HEK293 (cell line): ENCODE data around the gene VTA1.

ENCODE experiments used
- KLF10 ChIP-seq: fragments of 450-650 bp; IDR thresholded peaks from 2 replicates; pipeline ENCODE4 v1.5.1; 2018; ENCODE audit warnings: missing biosample characterization, mild to moderate bottlenecking, missing genetic modification characterization
- KLF7 ChIP-seq: fragments of 450-650 bp; formaldehyde crosslinking; IDR thresholded peaks from 2 replicates; pipeline ENCODE4 v1.5.1; 2016; ENCODE audit warnings: missing biosample characterization, missing genetic modification characterization, borderline replicate concordance
- MYNN ChIP-seq: fragments of 450-650 bp; formaldehyde crosslinking; IDR thresholded peaks from 2 replicates; pipeline ENCODE4 v1.5.1; 2016; ENCODE audit warnings: missing biosample characterization, missing genetic modification characterization, borderline replicate concordance
- MZF1 ChIP-seq: fragments of 450-650 bp; formaldehyde crosslinking; IDR thresholded peaks from 2 replicates; pipeline ENCODE4 v1.5.1; 2017; ENCODE audit warnings: missing biosample characterization, missing genetic modification characterization, borderline replicate concordance
- PRDM2 ChIP-seq: fragments of 450-650 bp; formaldehyde crosslinking; IDR thresholded peaks from 2 replicates; pipeline ENCODE4 v1.5.1; 2016; ENCODE audit warnings: missing biosample characterization, missing genetic modification characterization, borderline replicate concordance
- PRDM6 ChIP-seq: fragments of 450-650 bp; formaldehyde crosslinking; IDR thresholded peaks from 2 replicates; pipeline ENCODE4 v1.5.1; 2017; ENCODE audit warnings: missing biosample characterization, missing genetic modification characterization
- REST ChIP-seq: fragments of 450-650 bp; formaldehyde crosslinking; IDR thresholded peaks from 2 replicates; pipeline ENCODE4 v1.5.1; 2016; ENCODE audit warnings: missing biosample characterization, missing genetic modification characterization
- SCRT2 ChIP-seq: fragments of 450-650 bp; formaldehyde crosslinking; IDR thresholded peaks from 2 replicates; pipeline ENCODE4 v1.5.1; 2016; ENCODE audit warnings: missing biosample characterization, missing genetic modification characterization
- ZEB2 ChIP-seq: fragments of 450-650 bp; formaldehyde crosslinking; IDR thresholded peaks from 2 replicates; pipeline ENCODE4 v1.5.1; 2016; ENCODE audit warnings: missing biosample characterization, missing genetic modification characterization
- ZNF148 ChIP-seq: fragments of 450-650 bp; formaldehyde crosslinking; IDR thresholded peaks from 2 replicates; pipeline ENCODE4 v1.5.0; 2017; ENCODE audit warnings: missing biosample characterization, missing genetic modification characterization, borderline replicate concordance
- ZNF157 ChIP-seq: fragments of 450-650 bp; formaldehyde crosslinking; IDR thresholded peaks from 2 replicates; pipeline ENCODE4 v1.5.1; 2016; ENCODE audit warnings: missing biosample characterization, missing genetic modification characterization
- ZNF175 ChIP-seq: fragments of 450-650 bp; formaldehyde crosslinking; IDR thresholded peaks from 2 replicates; pipeline ENCODE4 v1.5.1; 2016; ENCODE audit warnings: missing biosample characterization, missing genetic modification characterization
- ZNF18 ChIP-seq: fragments of 450-650 bp; formaldehyde crosslinking; IDR thresholded peaks from 2 replicates; pipeline ENCODE4 v1.5.1; 2016; ENCODE audit warnings: missing biosample characterization, missing genetic modification characterization
- ZNF184 ChIP-seq: fragments of 450-650 bp; IDR thresholded peaks from 2 replicates; pipeline ENCODE4 v1.5.1; 2018; ENCODE audit warnings: missing biosample characterization, mild to moderate bottlenecking, missing genetic modification characterization
- ZNF239 ChIP-seq: fragments of 450-650 bp; formaldehyde crosslinking; IDR thresholded peaks from 2 replicates; pipeline ENCODE4 v1.5.1; 2016; ENCODE audit warnings: missing biosample characterization, missing genetic modification characterization
- ZNF274 ChIP-seq, 2 experiments: fragments of 200-500 bp in 1 of 2; fragments of 450-650 bp in 1 of 2; sonication (Bioruptor generic) in 1 of 2; formaldehyde crosslinking in 1 of 2; IDR thresholded peaks; 2 replicates each; pipeline versions ENCODE4 v1.5.1 to v1.6.1; 2014 to 2016; ENCODE audit warnings: borderline replicate concordance in 1 of 2, inconsistent platforms in 1 of 2, low read length in 1 of 2, missing biosample characterization in 1 of 2, missing genetic modification characterization in 1 of 2
- ZNF292 ChIP-seq: fragments of 450-650 bp; formaldehyde crosslinking; IDR thresholded peaks from 2 replicates; pipeline ENCODE4 v1.5.1; 2016; ENCODE audit warnings: low read depth, missing biosample characterization, missing genetic modification characterization, borderline replicate concordance
- ZNF324 ChIP-seq: fragments of 450-650 bp; formaldehyde crosslinking; IDR thresholded peaks from 2 replicates; pipeline ENCODE4 v1.5.1; 2016; ENCODE audit warnings: missing biosample characterization, missing genetic modification characterization
- ZNF366 ChIP-seq: fragments of 450-650 bp; formaldehyde crosslinking; conservative IDR thresholded peaks from 2 replicates; pipeline ENCODE4 v1.5.1; 2016; ENCODE audit warnings: missing biosample characterization, missing genetic modification characterization
- ZNF394 ChIP-seq: fragments of 450-650 bp; formaldehyde crosslinking; IDR thresholded peaks from 2 replicates; pipeline ENCODE4 v1.5.1; 2016; ENCODE audit warnings: missing biosample characterization, missing genetic modification characterization, mild to moderate bottlenecking, moderate library complexity, borderline replicate concordance
- ZNF404 ChIP-seq: fragments of 450-650 bp; formaldehyde crosslinking; IDR thresholded peaks from 2 replicates; pipeline ENCODE4 v1.5.1; 2017; ENCODE audit warnings: missing biosample characterization, missing genetic modification characterization
- ZNF777 ChIP-seq: fragments of 450-650 bp; formaldehyde crosslinking; IDR thresholded peaks from 2 replicates; pipeline ENCODE4 v1.5.1; 2017; ENCODE audit warnings: missing biosample characterization, missing genetic modification characterization, borderline replicate concordance
- ZNF785 ChIP-seq: fragments of 450-650 bp; formaldehyde crosslinking; IDR thresholded peaks from 2 replicates; pipeline ENCODE4 v1.5.1; 2016; ENCODE audit warnings: missing biosample characterization, missing genetic modification characterization
- ZNF843 ChIP-seq: fragments of 450-650 bp; formaldehyde crosslinking; IDR thresholded peaks from 2 replicates; pipeline ENCODE4 v1.5.1; 2016; ENCODE audit warnings: missing biosample characterization, missing genetic modification characterization

VTA1 gene

GRCh38 chr6:142187209-142187608 is 40.1 kb downstream of the VTA1 start (continued):
- TF ChIP-seq REST (no peak), PRDM2 (tag by site-specific recombination) (no peak), KLF7 (tag by site-specific recombination) (no peak), ZNF394 (tag by site-specific recombination) (no peak), ZNF274 (IDR thresholded peaks at IDR 0.05; ENCODE audit: low read length) (no peak), ZNF274 (tag by site-specific recombination; IDR thresholded peaks at IDR 0.05; ENCODE audit: borderline replicate concordance) (no peak), SCRT2 (no peak), ZNF175 (tag by site-specific recombination) (no peak), ZNF324 (tag by site-specific recombination) (no peak), MZF1 (tag by site-specific recombination) (peak; percentile 78), MYNN (tag by site-specific recombination) (peak; percentile 93), ZNF184 (tag by site-specific recombination) (peak; percentile 78; the same call in 1 of the 2 replicates), ZNF292 (tag by site-specific recombination) (no peak), ZNF157 (tag by site-specific recombination) (no peak), KLF10 (tag by site-specific recombination) (peak; percentile 56; the same call in 1 of the 2 replicates), ZNF366 (peak; percentile 53), ZNF239 (tag by site-specific recombination) (no peak), ZEB2 (peak; percentile 81), ZNF843 (tag by site-specific recombination) (peak; percentile 77; the same call in 1 of the 2 replicates), PRDM6 (tag by site-specific recombination) (peak; percentile 87), ZNF18 (tag by site-specific recombination) (no peak), ZNF404 (tag by site-specific recombination) (no peak), ZNF148 (tag by site-specific recombination) (no peak), ZNF777 (tag by site-specific recombination) (no peak), ZNF785 (tag by site-specific recombination) (no peak)
